Gastrocnemius medialis (tissue), 4 donors: ENCODE data around the gene KEAP1. TPM values are rescaled to one million over a fixed set of nuclear protein-coding genes. Genes with fewer than 3 reads are reported as not detected.
"Not testable (repeated sequence)": the region's sequence is repeated elsewhere in the genome, so short reads cannot be mapped to it uniquely, and the experiment has no call there.

Experiments used
- ATAC-seq, 2 donors: fragments of 150-250 bp; one replicate each; pipeline ENCODE4 v1.9.1; 2016
- DNase-seq, 2 donors: peaks; one replicate each; pipeline ENCODE4 v3.0.0-alpha.2; 2019
- H3K27ac ChIP-seq, 4 donors: fragments of 200-600 bp; sonication (generic); 1 replicate in 1 of 4; 2 replicates in 3 of 4; pipeline ENCODE4 v1.5.1; 2016 to 2018; ENCODE audit warnings: mild to moderate bottlenecking in 2 of 4, moderate library complexity in 1 of 4
- H3K27me3 ChIP-seq, 3 donors: fragments of 200-600 bp; sonication (generic) in 2 of 3; 1 replicate in 1 of 3; 2 replicates in 2 of 3; pipeline versions ENCODE4 v1.5.1 to v1.6.0; 2016 to 2019; ENCODE audit warnings: mild to moderate bottlenecking in 1 of 3, moderate library complexity in 1 of 3
- H3K36me3 ChIP-seq, 2 donors: fragments of 200-600 bp; sonication (generic) in 1 of 2; one replicate each; pipeline ENCODE4 v1.5.1; 2017 to 2018
- H3K4me1 ChIP-seq, 2 donors: fragments of 200-600 bp; sonication (generic) in 1 of 2; one replicate each; pipeline ENCODE4 v1.5.1; 2016 to 2017; ENCODE audit warnings: mild to moderate bottlenecking in 2 of 2
- H3K4me3 ChIP-seq, 4 donors: fragments of 200-600 bp; sonication (generic) in 3 of 4; 1 replicate in 1 of 4; 2 replicates in 3 of 4; pipeline ENCODE4 v1.5.1; 2016 to 2019; ENCODE audit warnings: mild to moderate bottlenecking in 2 of 4
- H3K9me3 ChIP-seq, 3 donors: fragments of 200-600 bp; sonication (generic) in 2 of 3; 1 replicate in 1 of 3; 2 replicates in 2 of 3; pipeline ENCODE4 v1.5.1; 2016 to 2019
- POLR2A ChIP-seq, 2 donors: fragments of 450-650 bp; IDR thresholded peaks; one replicate each; pipeline ENCODE4 v1.6.1; 2017; ENCODE audit warnings: antibody characterized with exemption in 2 of 2, mild to moderate bottlenecking in 2 of 2, moderate library complexity in 2 of 2
- in situ Hi-C, 4 donors: fragments of 200-750 bp; cut with MboI; loops; one replicate each; pipeline versions ENCODE4 v1.15.0 to v1.8.0; 2017; ENCODE audit warnings: low sequenced_read_pairs in 4 of 4
- intact Hi-C: fragments of 100-400 bp; cut with DNase I; formaldehyde crosslinking; loops from one replicate; pipeline ENCODE4 v1.15.1; 2023; ENCODE audit warnings: low total_unique reads
- total RNA-seq, 4 donors: library from RNA; depleted of rRNA; stranded (reverse); fragments of >200 nt; gene quantifications; one replicate each; pipeline versions ENCODE4 v1.1.0 to v1.2.3, GENCODE V29; 2016
- TF ChIP-seq, protein P1 (sequence below), 5 experiments: fragments of 450-650 bp in 3 of 5; fragments of 200-600 bp in 2 of 5; sonication (generic) in 2 of 5; IDR thresholded peaks in 4 of 5; conservative IDR thresholded peaks in 1 of 5; 1 replicate in 4 of 5; 2 replicates in 1 of 5; pipeline ENCODE4 v1.5.1; 2016 to 2019; ENCODE audit warnings: antibody characterized with exemption in 5 of 5, mild to moderate bottlenecking in 3 of 5, moderate library complexity in 3 of 5

The KEAP1 gene
- total RNA-seq, 4 donors from 2014 or later: 189 to 336 (median 228) TPM

DNA sequence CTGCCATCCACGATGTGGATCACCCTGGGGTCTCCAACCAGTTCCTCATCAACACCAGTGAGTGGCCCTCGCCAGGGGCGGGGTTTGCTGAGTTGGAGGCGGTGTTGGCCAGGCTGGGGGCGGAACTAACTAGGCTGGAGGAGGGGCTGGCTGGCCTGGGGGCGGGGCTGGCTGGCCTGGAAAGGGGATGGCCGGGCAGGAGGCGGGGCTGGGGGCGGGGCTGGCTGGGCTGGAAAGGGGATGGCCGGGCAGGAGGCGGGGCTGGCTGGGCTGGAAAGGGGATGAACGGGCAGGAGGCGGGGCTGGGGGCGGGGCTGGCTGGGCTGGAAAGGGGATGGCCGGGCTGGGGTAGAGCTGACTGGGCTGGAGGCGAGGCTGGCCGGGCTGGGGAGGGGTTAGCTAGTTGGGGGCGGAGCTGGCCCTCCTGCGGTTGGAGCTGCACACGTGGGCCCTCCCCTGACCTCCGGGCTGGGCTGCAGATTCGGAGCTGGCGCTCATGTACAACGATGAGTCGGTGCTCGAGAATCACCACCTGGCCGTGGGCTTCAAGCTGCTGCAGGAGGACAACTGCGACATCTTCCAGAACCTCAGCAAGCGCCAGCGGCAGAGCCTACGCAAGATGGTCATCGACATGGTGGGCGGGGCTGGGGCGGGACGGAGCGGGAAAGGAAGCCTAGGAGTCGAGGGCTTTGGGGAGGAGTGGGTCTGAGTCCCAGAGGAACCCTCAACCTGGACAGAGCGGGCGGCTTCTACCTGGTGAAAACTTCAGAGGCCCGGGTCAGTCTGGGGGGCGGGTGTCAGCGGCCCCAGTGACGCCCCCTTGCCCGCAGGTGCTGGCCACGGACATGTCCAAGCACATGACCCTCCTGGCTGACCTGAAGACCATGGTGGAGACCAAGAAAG lies 41.9 kb downstream of the KEAP1 start:
- Histone ChIP-seq H3K4me3 (peak overlapping the region; percentile 27 to 42 (median 40)), H3K4me1 (peaks cover 4 to 6% of the 10 kb centered on the region in 2 donors), H3K27ac (peak overlapping the region; percentile 54 to 79 (median 78)), H3K36me3 (peaks cover 0 to 11% of the 10 kb centered on the region in 2 donors), H3K27me3 (no peaks in the 10 kb centered on the region), H3K9me3 (no peaks in the 10 kb centered on the region)
- TF ChIP-seq, protein P1, sequence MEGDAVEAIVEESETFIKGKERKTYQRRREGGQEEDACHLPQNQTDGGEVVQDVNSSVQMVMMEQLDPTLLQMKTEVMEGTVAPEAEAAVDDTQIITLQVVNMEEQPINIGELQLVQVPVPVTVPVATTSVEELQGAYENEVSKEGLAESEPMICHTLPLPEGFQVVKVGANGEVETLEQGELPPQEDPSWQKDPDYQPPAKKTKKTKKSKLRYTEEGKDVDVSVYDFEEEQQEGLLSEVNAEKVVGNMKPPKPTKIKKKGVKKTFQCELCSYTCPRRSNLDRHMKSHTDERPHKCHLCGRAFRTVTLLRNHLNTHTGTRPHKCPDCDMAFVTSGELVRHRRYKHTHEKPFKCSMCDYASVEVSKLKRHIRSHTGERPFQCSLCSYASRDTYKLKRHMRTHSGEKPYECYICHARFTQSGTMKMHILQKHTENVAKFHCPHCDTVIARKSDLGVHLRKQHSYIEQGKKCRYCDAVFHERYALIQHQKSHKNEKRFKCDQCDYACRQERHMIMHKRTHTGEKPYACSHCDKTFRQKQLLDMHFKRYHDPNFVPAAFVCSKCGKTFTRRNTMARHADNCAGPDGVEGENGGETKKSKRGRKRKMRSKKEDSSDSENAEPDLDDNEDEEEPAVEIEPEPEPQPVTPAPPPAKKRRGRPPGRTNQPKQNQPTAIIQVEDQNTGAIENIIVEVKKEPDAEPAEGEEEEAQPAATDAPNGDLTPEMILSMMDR (IDR thresholded peaks at IDR 0.05 in 4 of 5, conservative IDR thresholded peaks at IDR 0.05 in 1 of 5): no peak
- TF ChIP-seq POLR2A (IDR thresholded peaks at IDR 0.05): no peak
- ATAC-seq (peak; percentile 85 to 86), DNase-seq (peak; percentile 94)
- intact Hi-C loops: no loop called here
- in situ Hi-C loops: no loop called here

DNA sequence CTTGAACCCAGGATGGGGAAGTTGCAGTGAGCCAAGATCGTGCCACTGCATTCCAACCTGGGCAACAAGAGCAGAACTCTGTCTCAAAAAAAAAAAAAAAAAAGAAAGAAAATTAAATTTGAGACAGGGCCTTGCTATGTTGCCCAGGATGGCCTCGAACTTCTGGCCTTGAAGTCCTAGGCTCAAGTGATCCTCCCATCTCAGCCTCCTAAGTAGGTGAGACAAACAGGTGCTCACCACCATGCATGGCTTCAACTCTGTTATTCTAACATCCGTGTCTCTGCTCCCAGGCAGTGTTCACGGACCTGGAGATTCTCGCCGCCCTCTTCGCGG lies 42.5 kb downstream of the KEAP1 start:
- in situ Hi-C loops (no loop called here), intact Hi-C loops (no loop called here)
- DNase-seq (no peak), ATAC-seq (no peak)
- TF ChIP-seq, protein P1 (IDR thresholded peaks at IDR 0.05 in 4 of 5, conservative IDR thresholded peaks at IDR 0.05 in 1 of 5): no peak
- no peak for TF ChIP-seq POLR2A (IDR thresholded peaks at IDR 0.05)
- Histone ChIP-seq H3K36me3 (peaks cover 0 to 11% of the 10 kb centered on the region in 2 donors), H3K27ac (peak overlapping the region; percentile 22 to 75 (median 52)), H3K9me3 (no peaks in the 10 kb centered on the region), H3K27me3 (no peaks in the 10 kb centered on the region), H3K4me1 (peaks cover 4 to 6% of the 10 kb centered on the region in 2 donors), H3K4me3 (no peak overlapping the region)

DNA sequence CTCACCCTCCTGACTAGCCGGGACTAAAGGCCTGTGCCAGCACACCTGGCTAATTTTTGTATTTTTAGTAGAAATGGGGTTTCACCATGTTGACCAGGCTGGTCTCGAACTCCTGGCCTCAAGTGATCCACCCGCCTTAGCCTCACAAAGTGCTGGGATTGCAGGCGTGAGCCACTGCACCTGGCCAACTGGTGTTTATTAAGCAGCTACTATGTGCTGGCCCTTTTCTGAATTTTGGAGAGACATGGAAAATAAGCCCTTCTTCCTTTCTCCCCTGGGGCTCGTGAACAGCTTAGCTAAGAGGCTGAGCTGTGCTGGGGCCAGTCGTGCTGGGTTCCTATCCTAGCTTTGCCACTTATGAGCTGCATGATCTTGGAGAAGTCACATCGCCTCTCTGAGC lies 44.4 kb downstream of the KEAP1 start:
- in situ Hi-C loops, H3K4me1 ChIP-seq, H3K27me3 ChIP-seq, H3K9me3 ChIP-seq, H3K27ac ChIP-seq, H3K36me3 ChIP-seq, H3K4me3 ChIP-seq, DNase-seq, ATAC-seq, intact Hi-C loops: not testable (repeated sequence)

DNA sequence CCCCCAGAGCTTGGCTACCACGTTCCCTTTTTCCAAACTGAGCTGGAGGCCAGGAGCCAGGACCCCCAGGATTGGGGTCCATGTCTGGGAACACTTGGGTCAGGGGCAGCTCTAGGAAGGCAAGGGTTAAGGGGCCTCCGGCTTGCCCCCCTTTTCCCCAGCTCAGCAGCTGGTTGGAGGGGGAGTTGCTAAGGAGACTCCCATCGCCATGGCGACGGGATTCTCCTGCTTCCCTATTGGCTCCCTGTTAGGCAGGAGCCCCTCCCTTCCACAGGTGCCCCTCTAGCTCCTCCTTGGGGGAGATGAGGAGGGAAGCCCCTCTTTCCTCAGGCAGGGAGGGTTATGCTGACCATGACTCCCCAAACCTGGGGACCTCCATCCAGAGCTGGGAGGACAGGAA lies 48.9 kb downstream of the KEAP1 start:
- H3K4me1 ChIP-seq: no peaks in the 10 kb centered on the region
- H3K4me3 ChIP-seq: no peak overlapping the region
- DNase-seq: no peak
- no peak for ATAC-seq
- H3K27me3 ChIP-seq: no peaks in the 10 kb centered on the region
- in situ Hi-C loops: no loop called here
- H3K27ac ChIP-seq: no peak overlapping the region
- intact Hi-C loops: no loop called here
- no peaks in the 10 kb centered on the region for H3K9me3 ChIP-seq
- peaks cover 0 to 8% of the 10 kb centered on the region in 2 donors for H3K36me3 ChIP-seq
- TF ChIP-seq POLR2A (IDR thresholded peaks at IDR 0.05): no peak
- TF ChIP-seq, protein P1 (IDR thresholded peaks at IDR 0.05 in 4 of 5, conservative IDR thresholded peaks at IDR 0.05 in 1 of 5): no peak

DNA sequence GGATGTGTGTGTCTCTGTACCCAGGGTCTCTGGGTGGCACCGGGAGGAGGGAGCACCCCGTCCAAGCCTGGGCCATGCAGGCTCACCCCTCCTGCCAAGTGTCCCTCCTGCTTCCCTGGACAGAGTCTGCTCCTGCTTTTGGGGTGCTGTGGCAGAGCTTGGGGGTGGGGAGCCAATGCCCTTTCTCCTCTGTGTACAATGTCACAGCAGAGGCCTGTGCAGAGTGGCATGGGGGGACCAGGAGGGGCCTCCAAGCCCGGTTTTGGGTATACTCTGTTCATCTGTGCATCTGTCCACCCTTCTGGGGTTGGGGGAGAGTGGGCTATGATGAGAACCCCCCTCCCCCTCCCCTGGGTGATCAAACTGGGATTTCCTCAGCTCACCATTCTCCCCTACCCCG lies 49.3 kb downstream of the KEAP1 start:
- in situ Hi-C loops: no loop called here

More for the DNA sequence above, 49.3 kb downstream of the KEAP1 start:
- DNase-seq (no peak), ATAC-seq (no peak)
- no peaks in the 10 kb centered on the region for H3K4me1 ChIP-seq
- H3K4me3 ChIP-seq: no peak overlapping the region
- TF ChIP-seq, protein P1 (IDR thresholded peaks at IDR 0.05 in 4 of 5, conservative IDR thresholded peaks at IDR 0.05 in 1 of 5): no peak
- TF ChIP-seq POLR2A (IDR thresholded peaks at IDR 0.05): no peak
- H3K27ac ChIP-seq: no peak overlapping the region
- peaks cover 0 to 12% of the 10 kb centered on the region in 2 donors for H3K36me3 ChIP-seq
- H3K27me3 ChIP-seq: no peaks in the 10 kb centered on the region
- H3K9me3 ChIP-seq: no peaks in the 10 kb centered on the region
- intact Hi-C loops: no loop called here
